Right lobe of liver (tissue), 4 donors: ENCODE data around the gene IL22RA1.

Experiments used
- CTCF ChIP-seq, 4 donors: fragments of 200-600 bp in 3 of 4; fragments of 450-650 bp in 1 of 4; IDR thresholded peaks; one replicate each; pipeline versions ENCODE4 v1.5.1 to v1.8.0; 2016 to 2022; ENCODE audit warnings: antibody characterized with exemption in 4 of 4, mild to moderate bottlenecking in 2 of 4
- POLR2A ChIP-seq: fragments of 450-650 bp; IDR thresholded peaks from one replicate; pipeline ENCODE4 v1.6.1; 2017; ENCODE audit warnings: antibody characterized with exemption, mild to moderate bottlenecking
- donor health status: DM: no; HTN: no; CAD: no.
- donor health status: DM: no; HTN: no; CAD: no.
- donor health status: DM: no; HTN: yes; CAD: no.

GRCh38 chr1:24179251-24179840 lies 36.4 kb upstream of the IL22RA1 start:
- TF ChIP-seq CTCF (IDR thresholded peaks at IDR 0.05) (no peak), POLR2A (no peak)
